DMS114 treated with DMSO at 0.1 percent for 48 hours (cell line): Measurements from ENCODE around the gene KDM4B.
"Not testable (repeated sequence)": the region's sequence is repeated elsewhere in the genome, so short reads cannot be mapped to it uniquely, and the experiment has no call there.

Experiments used
- DNase-seq: peaks from one replicate; lab custom pipeline; 2025; ENCODE audit not compliant: unreplicated experiment; lab: John Stamatoyannopoulos, UW

The KDM4B gene

DNA sequence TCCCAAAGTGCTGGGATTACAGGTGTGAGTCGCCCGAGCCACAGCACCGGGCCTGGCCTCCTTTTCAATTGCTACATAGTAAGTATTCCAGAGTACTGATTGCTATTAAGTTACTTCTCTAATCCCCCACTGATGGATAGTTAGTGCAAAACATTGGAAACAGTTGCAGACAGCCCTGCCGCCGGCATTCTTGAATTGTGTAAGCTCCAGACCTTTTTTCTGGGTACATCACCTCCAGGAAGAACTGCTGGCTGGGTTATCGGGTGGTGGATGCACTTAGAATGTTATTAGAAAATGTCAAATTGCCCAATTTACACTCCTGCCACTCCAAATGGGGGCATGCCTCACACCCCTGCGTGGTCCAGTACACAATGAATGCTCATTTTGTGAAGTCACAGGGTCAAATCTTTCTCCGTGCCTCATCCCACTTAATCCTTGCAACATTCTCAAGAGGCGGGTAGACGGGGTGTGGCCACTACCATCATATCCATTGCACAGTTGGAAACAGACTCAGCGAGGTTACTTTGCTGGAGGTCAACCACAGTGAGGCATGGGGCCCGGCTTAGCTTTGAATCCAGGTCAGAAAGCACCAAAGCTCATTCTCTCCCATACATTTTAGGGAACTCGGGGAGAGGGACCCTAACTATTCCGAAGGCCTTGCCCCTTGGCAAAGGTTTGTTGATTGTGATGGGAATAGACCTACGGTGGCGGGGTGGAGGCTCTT, 1.0 kb upstream of the KDM4B start:
- no peak for DNase-seq

DNA sequence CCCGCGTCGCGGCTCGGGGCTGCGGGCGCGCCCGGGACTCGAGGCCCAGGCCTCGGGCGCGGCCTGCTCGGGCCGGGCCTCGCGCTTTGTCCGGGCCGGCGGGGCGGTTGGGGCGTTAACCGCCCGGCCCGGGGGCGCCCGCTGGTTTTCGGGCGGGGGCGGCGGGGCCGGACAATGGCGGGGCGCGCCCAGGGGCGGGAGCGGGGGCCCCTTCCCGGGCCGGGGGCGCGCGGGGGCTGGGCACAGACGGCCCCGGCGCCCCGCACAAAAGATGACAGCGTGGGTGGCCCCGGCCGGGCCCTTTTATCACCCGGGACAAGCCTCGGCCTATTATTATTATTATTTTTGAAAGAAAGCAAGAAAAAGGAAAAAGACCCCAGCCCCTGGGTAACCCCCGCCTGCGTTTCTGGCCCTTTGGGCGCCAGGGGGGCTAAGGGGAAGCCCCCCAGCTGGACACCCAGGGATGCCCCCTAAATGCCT, 419 bp downstream of the KDM4B start:
- no peak for DNase-seq

DNA sequence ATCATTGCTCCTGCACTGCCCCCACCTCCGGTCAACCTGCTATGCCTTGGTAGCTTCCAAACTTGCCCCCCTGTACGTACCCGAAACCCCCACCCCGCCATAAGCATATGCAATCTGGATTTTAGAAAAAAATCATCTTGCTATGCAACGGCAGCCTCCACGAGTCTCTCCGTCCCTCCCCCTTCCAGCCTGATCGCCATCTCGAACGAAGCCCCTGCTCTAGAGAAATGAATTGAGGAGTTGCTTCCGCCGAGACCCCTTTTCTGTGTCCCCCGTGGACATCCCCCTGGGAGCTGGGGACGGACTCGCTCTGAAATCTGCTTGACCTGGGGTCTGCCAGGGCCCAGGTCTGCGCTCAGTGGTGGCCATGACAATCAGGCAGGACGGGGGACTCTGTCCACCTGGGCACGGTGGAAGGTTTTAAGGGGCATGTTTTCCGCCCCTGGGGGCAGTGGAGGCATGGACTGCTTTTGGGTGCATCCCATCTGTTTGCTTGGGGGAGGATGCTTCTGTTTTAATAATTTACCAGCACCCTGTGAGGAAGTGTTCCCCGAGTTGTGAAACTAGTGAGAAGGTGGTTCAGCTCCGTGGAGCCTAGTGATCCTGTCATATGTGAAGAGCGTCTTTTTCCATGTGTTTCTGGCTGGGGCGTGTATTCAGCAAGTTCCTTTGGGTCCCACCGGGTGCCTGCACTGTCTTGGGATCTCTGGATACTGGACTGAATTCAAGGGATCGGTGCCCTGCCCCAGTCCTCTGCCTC, 1.0 kb downstream of the KDM4B start:
- no peak for DNase-seq

DNA sequence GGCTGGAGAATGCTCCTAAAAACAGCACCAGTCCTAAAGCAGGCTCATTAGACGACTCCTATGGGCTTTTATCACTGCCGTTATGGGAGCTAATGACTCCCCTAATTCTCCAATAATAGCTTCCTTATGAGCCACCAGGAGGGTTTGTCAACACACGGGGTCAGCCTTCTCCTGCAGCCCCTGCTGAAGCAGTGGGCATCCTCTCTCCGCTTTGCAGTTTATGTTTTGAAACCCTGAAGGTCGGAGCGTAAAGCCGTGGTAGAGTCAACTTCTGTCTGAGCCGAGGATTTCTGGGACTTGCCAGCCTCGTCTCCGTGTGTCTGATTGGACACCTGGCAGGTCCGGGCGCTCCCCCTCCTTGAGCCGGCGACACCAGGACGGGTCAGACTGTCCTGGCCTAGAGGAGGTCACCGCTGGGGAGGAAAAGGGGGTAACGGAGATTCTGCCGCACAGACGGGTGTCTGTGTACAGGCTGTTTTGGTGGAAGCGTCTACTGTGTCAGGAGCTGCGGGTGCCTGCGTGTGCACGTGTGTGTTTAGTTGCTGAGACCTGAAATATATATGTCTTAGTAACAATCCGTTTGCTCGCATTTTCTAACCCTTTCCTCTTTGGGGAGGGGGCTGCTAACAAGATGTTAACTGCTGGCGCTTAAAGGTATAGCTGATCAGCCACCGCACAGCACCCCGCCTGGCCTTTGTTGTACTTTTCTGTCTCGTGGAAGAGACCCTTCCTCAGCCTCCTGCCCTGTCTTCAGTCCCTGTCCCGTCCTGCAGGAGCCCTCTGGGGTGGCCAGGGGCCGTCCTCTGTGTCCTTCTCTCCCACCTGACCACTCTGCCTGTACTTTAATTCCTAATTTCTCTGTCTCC, 1.9 kb downstream of the KDM4B start:
- no peak for DNase-seq

DNA sequence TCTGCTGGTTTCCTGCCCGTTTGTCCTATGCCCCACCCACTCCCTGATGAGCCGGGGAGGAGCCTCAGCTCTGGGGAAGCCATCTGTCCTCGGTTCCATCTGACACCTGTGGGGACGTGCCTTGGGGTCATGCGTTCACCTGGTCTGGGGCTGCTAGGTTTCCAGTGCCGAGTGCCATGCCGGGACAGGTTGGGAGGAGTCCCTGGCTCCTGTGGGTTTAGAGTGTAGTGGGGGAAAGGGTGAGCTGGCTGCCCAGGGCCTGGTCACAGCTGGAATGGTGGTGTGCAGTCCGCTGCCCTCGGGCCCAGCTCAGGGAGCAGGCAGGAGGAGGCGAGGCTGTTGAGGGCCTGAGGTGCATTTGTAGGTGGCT, 2.5 kb downstream of the KDM4B start:
- no peak for DNase-seq

DNA sequence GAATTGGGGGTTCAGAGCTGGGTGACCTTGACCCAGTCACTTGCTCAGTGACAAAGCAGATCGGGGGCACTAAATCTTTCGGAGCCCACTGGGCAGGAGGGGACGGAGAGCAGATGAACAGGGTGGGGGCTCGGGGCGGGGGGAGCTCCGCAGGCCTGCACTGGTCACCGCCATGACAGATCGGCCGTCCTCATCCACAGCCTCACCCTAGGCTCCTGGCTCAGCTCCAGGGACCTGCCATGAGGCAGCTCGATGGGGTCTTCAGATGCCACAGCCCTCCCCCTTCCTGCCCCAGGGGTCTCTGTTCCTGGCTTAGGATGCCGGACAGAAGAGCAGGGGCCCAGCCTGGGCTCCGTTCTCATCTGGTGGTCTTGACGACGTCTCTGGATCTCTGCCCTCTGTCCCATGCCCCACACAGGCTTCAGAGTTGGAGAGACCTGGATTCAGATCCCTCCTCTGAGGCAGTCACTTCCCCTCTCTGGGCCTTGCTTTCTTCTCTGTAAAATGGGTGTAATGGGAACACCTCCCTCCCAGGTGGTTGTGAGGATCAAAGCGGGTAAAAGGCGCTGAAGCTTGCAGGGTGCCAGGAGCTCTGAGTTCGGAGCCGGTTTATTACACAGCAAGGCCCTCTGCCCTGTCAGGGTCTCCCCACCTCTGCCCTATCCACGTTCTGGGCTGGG, 3.0 kb downstream of the KDM4B start:
- DNase-seq, result no peak

GRCh38 chr19:4972509-4973230, 3.8 kb downstream of the KDM4B start:
- no peak for DNase-seq

DNA sequence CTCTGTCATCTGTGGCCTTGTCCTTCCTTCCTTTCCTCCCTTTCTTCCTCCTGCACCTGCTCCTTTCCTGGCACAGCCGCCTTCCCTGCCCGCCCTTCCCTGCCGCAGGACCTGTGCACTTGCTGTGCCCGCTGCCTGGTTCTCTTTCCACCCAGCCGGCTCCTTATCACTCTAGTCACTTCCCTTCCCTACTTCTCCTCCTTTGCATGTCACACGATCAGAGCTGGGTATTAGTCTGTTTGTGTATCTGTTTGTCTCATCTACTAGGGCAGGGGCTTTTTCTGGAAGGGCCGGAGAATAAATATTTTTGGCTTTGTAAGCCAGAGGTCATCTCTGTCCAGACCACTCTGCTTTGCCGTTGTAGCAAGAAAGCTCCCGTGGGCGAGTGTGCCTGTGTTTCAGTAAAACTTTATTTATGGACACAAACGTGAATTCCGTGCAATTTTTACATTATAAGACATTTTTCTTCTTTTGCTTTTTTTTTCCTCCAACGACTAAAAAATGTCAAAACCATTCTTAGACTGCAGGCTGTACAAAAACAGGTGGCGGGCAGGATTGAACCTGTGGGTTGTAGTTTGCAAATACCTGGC, 6.1 kb downstream of the KDM4B start:
- DNase-seq, result no peak

DNA sequence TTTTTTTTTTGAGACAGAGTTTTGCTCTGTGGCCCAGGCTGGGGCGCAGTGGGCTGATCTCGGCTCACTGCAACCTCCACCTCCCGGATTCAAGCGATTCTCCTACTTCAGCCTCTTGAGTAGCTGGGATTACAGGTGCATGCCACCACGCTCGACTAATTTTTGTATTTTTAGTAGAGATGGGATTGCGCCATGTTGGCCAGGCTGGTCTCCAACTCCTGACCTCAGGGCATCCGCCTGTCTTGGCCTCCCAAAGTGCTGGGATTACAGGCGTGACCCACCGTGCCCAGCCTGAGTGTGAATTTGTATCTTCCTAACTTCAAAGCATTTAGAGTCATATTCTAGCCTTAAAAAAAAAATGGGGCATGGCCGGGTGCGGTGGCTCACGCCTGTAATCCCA, 6.7 kb downstream of the KDM4B start:
- DNase-seq, result not testable (repeated sequence)

DNA sequence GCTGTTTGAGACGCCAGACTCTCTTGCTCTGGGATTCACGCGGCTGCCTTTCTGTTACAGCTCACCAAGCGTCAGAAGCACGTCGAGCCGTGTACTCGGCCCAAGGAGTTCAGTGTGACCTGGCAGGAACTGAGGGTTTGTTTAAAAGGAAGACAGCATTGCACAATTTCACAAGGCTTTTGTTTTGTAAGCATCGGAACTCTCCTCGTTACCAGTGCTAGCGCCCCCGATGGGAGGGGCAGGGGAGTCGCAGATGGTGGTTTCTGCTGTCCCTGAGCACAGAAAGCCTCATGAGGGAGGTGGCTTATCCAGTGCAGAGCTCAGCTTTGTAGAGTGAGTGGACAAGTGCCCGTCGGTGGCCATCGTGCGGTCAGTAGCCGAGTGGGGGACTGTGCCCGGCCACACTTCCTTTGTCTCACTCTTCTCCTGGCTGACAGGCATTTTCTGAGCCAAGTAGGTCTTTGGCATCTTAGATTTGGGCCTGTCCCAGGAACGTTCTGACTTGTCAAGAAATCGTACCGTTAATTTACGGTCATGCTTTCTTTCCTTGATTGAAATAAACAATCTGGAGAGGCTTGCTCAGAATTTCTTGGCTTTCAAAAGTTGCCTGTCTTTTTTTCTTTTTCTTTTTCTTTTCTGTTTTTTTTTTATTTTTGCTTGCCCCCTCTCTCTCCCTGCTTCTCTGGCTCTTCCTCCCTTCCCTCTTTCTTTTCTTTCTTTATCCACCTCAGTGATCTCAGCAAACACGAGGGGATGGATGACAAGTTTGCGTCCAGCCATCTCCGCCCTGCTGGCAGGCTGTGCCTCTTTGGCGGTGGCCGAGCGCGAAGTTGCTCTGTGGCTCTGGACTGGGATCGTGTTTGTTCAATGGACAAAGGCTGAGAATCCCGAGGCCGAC, 7.7 kb downstream of the KDM4B start:
- DNase-seq, result no peak

DNA sequence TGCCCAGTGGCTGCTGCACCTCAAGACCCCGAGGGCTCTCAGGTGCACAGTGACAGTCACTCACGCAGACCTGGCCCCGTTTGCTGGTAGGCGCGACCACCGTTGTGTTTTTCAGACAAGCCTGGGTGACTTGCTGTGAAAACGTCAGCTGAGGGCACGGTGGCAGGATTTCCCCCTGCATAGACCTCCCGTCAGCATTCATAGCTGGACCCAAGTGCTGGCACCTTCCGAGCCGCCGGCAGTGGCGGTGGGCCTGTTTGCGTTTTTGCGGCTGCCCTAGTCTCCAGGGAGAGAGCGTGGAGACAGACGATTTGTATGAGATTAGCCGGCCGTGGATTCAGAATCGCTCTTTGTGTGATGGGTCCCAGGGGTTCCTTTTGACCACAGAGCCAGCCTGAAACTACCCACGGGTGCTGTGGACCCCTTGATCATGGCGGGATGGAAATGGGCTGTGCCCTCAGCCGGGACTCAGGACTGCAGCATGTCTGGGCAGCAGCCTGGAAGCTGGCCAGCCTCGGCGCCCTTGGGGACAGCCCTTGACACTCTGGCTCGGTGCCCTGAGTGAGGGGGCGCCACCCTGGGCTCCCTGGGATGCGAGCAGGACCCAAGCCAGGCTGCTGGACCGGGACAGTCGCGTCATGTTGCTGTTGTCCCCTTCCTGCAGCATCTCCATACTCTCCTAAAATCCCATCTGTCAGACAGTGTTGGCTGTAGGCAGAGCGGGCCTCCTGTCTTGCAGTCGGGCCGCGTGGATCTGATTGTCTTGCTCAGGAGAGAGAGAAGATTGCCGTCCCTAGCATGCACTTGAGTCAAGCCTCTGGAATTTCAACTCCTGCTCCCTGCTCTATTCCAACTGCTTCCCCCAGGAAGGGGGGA, 8.6 kb downstream of the KDM4B start:
- DNase-seq, result no peak

DNA sequence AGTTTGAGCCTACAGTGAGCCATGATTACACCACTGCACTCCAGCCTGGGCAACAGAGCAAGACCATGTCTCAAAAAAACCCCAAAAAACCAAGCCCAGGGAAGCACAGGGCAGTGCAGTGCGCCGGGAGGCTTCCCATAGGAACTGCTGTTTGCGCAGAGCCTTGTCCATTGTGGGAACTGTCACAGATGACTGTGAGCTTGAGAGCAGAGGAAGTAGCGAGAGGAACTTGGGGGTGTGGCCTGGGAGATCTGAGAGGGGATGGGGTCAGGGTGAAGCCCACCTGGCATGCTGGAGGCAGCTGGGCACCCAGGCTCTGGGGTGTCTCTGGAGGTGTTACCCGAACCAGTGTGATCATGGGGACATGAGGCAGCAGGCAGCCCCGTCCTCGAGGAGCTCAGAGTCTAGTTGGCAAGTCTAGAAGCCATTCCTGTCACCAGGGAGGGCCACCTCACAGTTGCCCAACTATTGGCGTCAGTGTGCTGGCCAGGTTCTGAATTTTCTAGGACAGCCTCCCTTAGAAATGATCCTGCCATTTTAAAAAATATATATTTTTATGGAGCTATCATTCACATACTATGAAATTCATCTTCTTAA, 10.4 kb downstream of the KDM4B start:
- no peak for DNase-seq

DNA sequence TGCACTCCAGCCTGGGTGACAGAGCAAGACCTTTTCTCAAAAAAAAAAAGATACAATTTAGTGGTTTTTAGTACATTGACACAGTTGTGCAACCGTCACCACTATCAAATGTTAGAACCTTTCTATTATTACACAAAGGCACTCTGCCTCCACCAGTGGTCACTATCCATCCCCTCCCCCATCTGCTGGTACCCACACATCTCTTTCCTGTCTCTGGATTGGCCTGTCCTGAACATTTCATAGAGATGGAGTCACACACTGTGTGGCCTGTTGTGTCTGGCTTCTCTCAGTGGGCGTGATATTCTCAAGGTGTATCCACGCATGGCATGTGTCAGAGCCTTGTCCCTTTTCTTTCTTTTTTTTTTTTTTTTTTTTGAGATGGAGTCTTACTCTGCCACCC, 11.2 kb downstream of the KDM4B start:
- no peak for DNase-seq

DNA sequence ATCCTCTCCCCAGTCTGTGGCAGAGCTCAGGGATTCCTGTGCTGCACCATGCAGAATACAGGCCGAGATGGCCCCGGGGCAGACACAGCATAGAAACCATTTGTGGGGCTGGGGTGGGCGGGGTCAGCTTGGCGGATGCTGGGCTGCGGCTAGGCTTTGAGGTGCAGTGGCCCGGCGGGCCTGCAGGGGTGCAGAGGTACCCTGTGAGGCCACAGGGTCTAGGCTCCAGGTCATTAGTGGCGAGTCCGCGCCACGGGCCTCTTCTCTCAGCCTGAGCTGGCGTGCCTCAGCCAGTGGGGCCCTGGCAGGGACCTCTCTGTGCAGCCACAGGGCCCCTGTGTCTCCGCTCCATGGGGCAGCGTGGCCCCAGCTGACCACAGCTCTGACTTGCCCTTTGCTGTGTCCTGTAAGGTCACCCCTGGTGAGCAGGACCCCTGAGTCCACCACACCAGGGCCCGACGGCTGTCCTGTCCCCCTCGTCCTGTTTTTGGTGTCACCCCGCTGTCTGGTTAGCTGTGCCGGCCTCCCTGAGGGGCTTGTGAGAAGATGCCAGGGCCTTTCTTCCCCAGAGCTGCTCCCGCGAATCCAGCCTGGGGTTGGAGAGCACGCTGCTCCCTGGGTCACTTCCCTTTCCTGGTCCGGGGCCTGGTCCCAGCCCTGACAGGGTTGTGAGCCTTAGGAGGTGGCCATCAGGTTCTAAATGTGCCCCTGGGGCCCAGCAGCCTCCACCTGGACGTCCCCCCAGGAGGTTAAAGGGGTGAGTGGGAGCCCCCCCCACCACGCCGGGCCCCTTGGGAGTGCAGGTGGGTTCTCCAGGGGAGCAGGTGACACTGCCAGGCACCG, 12.1 kb downstream of the KDM4B start:
- no peak for DNase-seq

GRCh38 chr19:4981681-4981958, 12.7 kb downstream of the KDM4B start:
- no peak for DNase-seq

GRCh38 chr19:4983346-4984105, 14.6 kb downstream of the KDM4B start:
- no peak for DNase-seq

DNA sequence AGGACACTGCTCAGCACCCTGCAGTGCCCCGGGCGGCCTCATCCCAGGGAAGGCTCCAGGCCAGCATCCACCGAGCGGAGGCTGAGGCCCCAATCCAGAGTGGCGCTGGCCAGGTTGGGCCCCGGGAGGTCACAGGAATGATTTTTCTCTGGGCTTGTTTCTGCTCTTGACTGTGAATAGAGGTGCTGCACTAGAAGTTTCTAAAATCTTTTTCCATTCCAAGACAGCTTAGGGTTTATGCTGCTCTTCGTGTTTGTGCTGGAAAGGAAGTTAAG, 15.1 kb downstream of the KDM4B start:
- DNase-seq, result no peak
